Raji (cell line): ENCODE measurements around the gene GSTCD.

Source experiments
- POLR2A ChIP-seq: IDR thresholded peaks from 2 replicates; pipeline ENCODE4 v1.6.1; 2011; ENCODE audit warnings: low read depth, low read length, control low read depth; ENCODE audit not compliant: insufficient read depth

Gene GSTCD

GRCh38 chr4:105710012-105710600 is 1.5 kb downstream of the GSTCD start:
- TF ChIP-seq POLR2A, result no peak

DNA sequence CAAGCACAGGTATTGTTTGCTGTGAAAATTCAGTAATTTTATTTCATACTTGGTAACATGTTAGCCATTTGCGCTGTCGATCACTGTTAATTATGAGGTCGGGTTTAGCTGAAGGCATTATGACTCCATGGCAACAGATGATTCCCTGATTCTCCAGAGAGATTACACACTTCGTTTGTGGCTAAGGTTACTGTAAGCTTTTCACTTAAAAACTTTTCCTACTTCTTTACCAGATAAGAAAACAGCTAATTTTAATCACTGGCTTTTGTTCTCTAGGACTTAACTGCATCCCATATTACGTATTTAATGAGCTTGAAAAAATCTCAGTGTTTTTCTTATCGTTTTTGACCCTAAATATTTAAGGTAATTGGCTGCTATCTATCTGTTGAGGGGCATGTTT is 2.1 kb downstream of the GSTCD start:
- no peak for TF ChIP-seq POLR2A

DNA sequence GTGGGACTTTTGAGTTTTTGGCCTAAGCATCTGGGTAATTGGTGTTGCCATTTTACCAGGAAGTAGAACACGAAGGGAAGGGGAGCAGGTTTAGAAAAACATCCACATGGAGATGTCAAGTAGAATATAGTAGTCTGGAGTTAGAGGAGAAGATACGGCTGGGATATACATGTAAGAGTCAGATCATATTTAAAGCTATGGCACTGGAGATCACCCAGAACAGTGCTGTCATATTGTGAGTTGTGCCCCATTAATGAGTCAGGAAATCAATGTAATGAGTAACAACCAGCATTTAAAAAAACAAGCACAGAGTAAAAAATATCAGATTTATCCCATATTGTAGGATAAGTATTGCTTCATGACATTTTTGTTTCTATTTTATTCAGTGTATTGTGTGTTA is 4.2 kb downstream of the GSTCD start:
- TF ChIP-seq POLR2A, result no peak

DNA sequence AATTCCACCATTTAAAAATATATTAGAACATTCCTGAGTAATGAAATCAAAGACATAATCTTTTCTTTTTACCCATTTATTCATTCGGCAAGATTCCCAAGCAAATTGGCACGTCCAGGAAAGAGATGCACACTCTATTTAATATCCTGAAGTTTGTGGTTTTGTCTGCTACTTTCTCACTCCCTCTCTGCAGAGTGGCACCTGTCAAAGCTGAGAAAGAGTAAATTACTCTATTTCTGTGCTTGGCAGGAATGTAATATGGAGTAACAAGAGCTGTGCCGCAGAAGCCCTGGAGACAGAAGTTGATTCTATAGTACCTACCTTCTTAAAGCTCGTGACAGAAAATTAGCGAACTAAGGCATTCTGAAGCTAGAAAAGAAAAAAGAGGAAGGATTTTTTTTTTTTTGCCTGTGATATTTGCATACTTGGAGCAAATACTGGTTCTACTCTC is 5.5 kb downstream of the GSTCD start:
- TF ChIP-seq POLR2A, result no peak

DNA sequence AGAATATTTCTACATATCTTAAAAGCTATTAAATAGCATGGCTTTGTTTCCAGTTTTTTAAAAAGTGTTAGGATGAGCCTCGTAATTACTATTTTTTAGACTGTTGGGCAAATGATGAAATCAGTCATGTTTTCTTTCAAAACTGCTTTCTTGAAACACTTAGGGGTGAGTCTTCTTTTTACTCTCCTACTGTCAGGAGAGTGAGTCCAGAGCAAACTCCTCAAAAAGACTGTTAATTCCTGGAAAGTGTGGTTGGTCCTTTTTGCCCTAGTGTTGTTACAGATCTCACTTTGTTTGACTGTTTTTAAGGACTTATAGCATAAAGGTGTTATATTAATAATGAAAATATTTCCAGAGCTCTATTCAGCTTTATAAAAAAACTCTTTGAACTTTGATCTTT is 6.3 kb downstream of the GSTCD start:
- TF ChIP-seq POLR2A, result no peak

GRCh38 chr4:105715692-105716278 is 7.2 kb downstream of the GSTCD start:
- TF ChIP-seq POLR2A, result no peak

GRCh38 chr4:105719204-105719603 is 10.6 kb downstream of the GSTCD start:
- no peak for TF ChIP-seq POLR2A

- TF ChIP-seq POLR2A, result no peak
Observed at GRCh38 chr4:105725623-105726022, 17.0 kb downstream of the GSTCD start.

DNA sequence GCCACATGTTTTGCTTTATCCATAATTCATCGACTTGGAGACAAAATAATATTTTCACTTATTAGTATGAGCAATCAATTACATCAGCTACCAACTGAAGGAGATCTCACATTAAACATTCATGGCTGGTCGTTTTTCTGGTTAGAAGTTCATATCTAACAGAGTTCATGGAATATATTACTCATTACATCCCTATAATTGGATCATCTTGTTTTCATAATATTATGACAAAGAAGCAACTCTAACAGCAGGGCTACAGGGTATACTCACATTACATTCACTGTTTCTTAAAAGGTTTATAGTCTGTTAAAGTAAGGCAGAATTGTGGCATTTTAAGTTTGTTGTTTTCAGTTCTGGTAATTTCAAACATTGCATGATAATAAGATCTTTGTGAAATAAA is 33.0 kb downstream of the GSTCD start:
- no peak for TF ChIP-seq POLR2A

GRCh38 chr4:105748222-105748621 is 39.6 kb downstream of the GSTCD start:
- no peak for TF ChIP-seq POLR2A

- TF ChIP-seq POLR2A, result no peak
Observed at GRCh38 chr4:105751718-105752299, 43.2 kb downstream of the GSTCD start.

DNA sequence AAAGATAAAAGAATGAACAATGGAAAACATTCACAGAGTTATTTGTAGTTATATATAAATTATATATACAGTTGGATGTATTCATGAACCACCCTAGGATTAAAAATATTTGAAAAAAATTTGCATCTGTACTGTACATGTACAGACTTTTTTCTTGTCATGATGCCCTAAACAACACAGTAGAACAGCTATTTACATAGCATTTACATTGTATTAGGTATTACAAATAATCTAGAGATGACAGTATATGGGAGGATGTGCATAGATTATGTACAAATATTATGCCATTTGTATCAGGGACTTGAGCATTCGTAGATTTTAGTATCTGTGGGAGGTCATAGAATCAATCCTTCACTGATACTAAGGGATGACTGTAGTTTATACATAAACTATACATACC is 44.8 kb downstream of the GSTCD start:
- no peak for TF ChIP-seq POLR2A

DNA sequence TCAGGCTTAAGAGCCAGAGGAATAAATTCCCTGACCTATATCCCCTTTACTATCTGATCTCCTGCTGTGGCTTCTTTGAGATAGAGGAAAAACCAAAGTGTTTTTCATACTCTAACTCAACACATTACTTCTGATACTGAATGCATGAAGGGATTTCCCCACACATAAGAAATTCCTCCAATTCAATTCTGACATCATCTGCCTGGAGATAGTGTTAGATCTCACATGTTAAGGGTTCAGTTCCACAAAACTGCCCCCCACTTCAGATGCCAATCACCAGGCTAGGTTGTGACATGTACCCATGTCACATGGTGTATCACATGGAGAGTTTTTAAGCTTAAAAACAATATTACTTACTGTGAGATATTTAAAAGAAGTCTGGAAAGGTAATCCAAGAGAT is 46.8 kb downstream of the GSTCD start:
- TF ChIP-seq POLR2A, result no peak

DNA sequence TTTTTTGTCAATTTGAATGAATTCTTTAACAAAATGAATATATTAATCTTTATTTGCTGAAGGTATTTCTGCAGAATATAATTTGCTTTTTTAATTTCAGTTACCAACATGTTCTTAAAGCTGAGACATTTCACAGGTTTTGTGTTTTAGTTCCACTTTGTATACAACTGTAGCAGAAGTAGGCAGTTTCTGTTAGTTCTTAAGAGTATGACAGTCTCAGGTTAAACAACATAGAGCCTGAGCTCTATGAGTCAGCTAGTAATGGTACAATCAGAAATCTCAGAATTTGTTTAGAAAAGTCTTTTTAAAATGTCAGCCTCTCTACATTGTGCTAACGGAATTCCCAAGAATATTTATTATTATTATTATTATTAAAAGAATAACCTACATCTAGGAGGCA is 50.4 kb downstream of the GSTCD start:
- TF ChIP-seq POLR2A, result no peak

DNA sequence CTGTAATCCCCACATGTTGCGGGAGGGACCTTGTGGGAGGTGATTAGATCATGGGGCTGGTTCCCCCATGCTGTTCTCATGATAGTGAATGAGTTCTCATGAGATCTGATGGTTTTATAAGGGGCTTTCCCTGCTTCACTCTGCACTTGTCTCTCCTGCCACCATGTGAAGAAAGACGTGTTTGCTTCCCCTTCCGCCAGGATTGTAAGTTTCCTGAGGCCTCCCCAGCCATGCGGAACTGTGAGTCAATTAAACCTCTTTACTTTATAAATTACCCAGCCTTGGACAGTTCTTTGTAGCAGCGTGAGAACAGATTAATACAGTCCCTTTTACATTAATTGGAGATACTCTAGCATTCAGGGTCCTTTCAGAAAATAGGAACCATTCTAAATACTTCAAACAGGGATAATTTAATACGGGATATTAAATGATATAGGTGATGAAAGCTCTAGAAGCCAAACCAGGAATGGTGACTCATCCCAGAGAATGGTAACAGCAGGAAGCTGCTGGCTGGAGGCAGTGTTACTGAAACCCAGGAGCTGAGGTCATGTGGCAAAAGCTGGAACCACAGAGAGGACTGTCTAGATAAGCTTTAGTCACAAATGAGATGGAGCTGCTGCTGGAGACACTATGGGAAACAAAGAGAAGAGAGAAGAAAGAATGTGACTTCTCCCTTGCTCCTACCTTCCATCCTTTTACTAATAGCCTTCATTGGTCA is 57.3 kb downstream of the GSTCD start:
- TF ChIP-seq POLR2A, result no peak

- TF ChIP-seq POLR2A, result no peak
Observed at GRCh38 chr4:105767579-105767978, 59.0 kb downstream of the GSTCD start.
